ENCODE data around the gene PTPRJ. TPM values are rescaled to one million over a fixed set of nuclear protein-coding genes. Genes with fewer than 3 reads are reported as not detected.
A peak's percentile ranks its signal among the peaks of the same experiment; 100 is the strongest.

The PTPRJ gene
- total RNA-seq, 2 experiments from 2014 or later = 56.5 to 62.9 TPM

DNA sequence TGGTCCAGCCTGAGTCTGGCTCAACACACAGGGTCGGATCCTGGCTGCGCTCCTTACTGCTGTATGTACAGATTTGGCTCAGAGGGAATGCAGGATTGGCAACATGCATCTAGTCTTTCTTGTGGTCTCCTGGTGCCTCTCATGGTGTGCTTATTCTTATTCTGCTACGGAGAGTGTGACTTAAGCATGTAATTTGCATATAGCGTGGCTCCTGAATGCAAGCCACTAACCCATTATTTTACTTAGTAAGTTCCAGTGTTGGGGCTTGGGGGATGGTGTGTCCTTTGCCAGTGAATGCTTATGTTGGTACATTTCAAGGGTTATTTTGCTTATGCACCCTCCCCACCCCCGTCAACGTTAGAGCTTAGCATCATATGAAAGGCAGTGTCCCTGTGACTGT, 51.2 kb downstream of the PTPRJ start:
- POLR2A ChIA-PET = no interaction called here
- no peak overlapping the region for H3K4me3 Mint-ChIP-seq
- H3K27me3 Mint-ChIP-seq (ENCODE audit: low read depth) = no peaks in the 10 kb centered on the region
- ATAC-seq (no peak), DNase-seq (no peak)
- H3K9me3 Mint-ChIP-seq (ENCODE audit: insufficient read depth) = no peaks in the 10 kb centered on the region
- H3K36me3 Mint-ChIP-seq (ENCODE audit: low read depth) = peaks cover 56% of the 10 kb centered on the region
- H3K4me1 Mint-ChIP-seq (ENCODE audit: low read depth) = peaks cover 79% of the 10 kb centered on the region
- CTCF ChIA-PET = interaction anchor here (0.7 kb wide), 1 partner anchor 10 kb away, joined by 3 read pairs; no protein-coding TSS in a partner anchor
- no peak overlapping the region for H3K27ac Mint-ChIP-seq

DNA sequence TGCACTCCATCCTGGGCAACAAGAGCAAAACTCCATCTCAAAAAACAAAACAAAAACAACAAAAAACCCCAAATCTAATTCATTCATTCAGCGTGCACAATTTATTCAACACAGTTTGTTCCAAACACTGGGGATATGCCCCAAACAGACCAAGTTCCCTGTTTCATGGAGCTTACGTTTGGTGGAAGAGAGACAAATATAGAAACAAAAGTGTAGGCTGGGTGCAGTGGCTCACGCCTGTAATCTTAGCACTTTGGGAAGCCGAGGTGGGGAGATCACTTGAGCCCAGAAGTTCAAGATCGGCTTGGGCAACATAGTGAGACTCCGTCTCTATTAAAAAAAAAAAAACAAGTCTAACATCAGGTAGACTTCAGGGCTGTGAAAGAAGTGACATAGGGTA, 52.4 kb downstream of the PTPRJ start:
- ATAC-seq (no peak), DNase-seq (no peak)
- POLR2A ChIA-PET = interaction anchor here (0.7 to 1.5 kb wide), 2 partner anchors 9 to 11 kb away, joined by 3 to 4 read pairs; no protein-coding TSS in a partner anchor
- peaks cover 82% of the 10 kb centered on the region for H3K4me1 Mint-ChIP-seq (ENCODE audit: low read depth)
- no peaks in the 10 kb centered on the region for H3K27me3 Mint-ChIP-seq (ENCODE audit: low read depth)
- no peak overlapping the region for H3K27ac Mint-ChIP-seq
- no peak overlapping the region for H3K4me3 Mint-ChIP-seq
- peaks cover 60% of the 10 kb centered on the region for H3K36me3 Mint-ChIP-seq (ENCODE audit: low read depth)
- CTCF ChIA-PET = interaction anchor here (1.2 to 1.9 kb wide), 2 partner anchors 10 to 98 kb away, joined by 5 to 6 read pairs; no protein-coding TSS in a partner anchor
- H3K9me3 Mint-ChIP-seq (ENCODE audit: insufficient read depth) = no peaks in the 10 kb centered on the region

DNA sequence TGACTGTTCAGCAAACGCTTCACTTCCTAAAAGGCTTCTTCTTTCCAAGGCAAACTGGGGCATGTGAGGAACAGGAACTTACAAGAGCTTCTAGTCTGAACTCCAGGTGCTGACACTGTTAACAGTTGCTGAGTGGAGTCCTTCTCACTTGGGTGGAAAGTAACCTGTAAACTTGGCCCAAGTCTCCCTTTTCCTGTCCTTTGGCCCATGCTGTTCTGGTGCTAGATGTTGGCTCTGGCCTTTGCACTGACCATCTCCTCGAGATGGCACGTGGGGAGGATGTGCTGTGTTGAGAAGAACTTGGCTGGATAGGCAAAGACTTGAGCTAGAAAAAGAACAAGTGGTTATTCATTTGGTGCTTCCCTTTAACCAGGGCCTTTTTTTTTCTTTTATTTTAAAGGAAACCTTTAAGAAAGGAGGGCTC, 53.6 kb downstream of the PTPRJ start:
- peak overlapping the region; percentile 40 for H3K27ac Mint-ChIP-seq
- H3K9me3 Mint-ChIP-seq (ENCODE audit: insufficient read depth) = no peaks in the 10 kb centered on the region
- H3K4me1 Mint-ChIP-seq (ENCODE audit: low read depth) = peaks cover 73% of the 10 kb centered on the region
- H3K27me3 Mint-ChIP-seq (ENCODE audit: low read depth) = no peaks in the 10 kb centered on the region
- no peak overlapping the region for H3K4me3 Mint-ChIP-seq
- ATAC-seq (no peak), DNase-seq (no peak)
- H3K36me3 Mint-ChIP-seq (ENCODE audit: low read depth) = peaks cover 56% of the 10 kb centered on the region
- ChIA-PET CTCF (interaction anchor here (1.2 to 1.9 kb wide), 4 partner anchors 9 to 99 kb away, joined by 5 to 9 read pairs (median 6); no protein-coding TSS in a partner anchor), POLR2A (interaction anchor here (1.5 to 2.2 kb wide), 2 partner anchors 9 to 22 kb away, joined by 4 to 13 read pairs; no protein-coding TSS in a partner anchor)

- DNase-seq = no peak
- peak; percentile 45 for ATAC-seq
- CTCF ChIA-PET = interaction anchor here (1.0 to 1.9 kb wide), 3 partner anchors 11 to 74 kb away, joined by 4 to 9 read pairs (median 6); no protein-coding TSS in a partner anchor
- Mint-ChIP-seq H3K27ac (peak overlapping the region; percentile 50), H3K4me1 (ENCODE audit: low read depth) (peaks cover 66% of the 10 kb centered on the region), H3K9me3 (ENCODE audit: insufficient read depth) (no peaks in the 10 kb centered on the region), H3K36me3 (ENCODE audit: low read depth) (peaks cover 50% of the 10 kb centered on the region), H3K27me3 (ENCODE audit: low read depth) (no peaks in the 10 kb centered on the region), H3K4me3 (no peak overlapping the region)
- POLR2A ChIA-PET = interaction anchor here (1.0 to 2.2 kb wide), 2 partner anchors 16 to 20 kb away, joined by 3 to 13 read pairs; no protein-coding TSS in a partner anchor
Measured at GRCh38 chr11:48034926-48035871, 54.8 kb downstream of the PTPRJ start.

GRCh38 chr11:48036011-48036410, 55.7 kb downstream of the PTPRJ start:
- CTCF ChIA-PET = interaction anchor here (1.0 to 1.9 kb wide), 2 partner anchors 10 to 51 kb away, joined by 4 to 6 read pairs; no protein-coding TSS in a partner anchor
- peak overlapping the region; percentile 23 for H3K27ac Mint-ChIP-seq

DNA sequence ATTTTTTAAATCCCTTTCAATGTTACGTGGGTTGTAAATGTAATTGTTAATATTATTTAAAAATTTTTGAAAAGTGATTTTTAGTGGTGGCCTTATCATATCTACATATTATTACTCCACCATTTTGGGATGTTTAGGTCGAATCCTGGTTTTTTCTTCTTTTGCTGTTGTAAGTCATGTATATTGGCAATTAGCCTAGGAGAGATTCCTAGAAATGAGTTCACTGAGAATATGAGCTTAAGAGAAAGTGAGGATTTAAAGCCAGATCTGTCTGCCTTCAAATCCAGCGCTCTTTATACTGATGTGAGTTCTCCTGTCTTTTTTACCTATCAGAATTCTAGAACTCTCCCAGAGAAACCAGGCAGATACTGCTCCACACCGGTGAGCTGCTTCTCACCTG, 56.1 kb downstream of the PTPRJ start:
- H3K4me1 Mint-ChIP-seq (ENCODE audit: low read depth) = peaks cover 64% of the 10 kb centered on the region
- no peak overlapping the region for H3K4me3 Mint-ChIP-seq
- DNase-seq = no peak
- H3K9me3 Mint-ChIP-seq (ENCODE audit: insufficient read depth) = no peaks in the 10 kb centered on the region
- CTCF ChIA-PET = interaction anchor here (1.9 kb wide), 1 partner anchor 9 kb away, joined by 6 read pairs; no protein-coding TSS in a partner anchor
- peak overlapping the region; percentile 8 for H3K27ac Mint-ChIP-seq
- H3K27me3 Mint-ChIP-seq (ENCODE audit: low read depth) = no peaks in the 10 kb centered on the region
- no peak for ATAC-seq
- POLR2A ChIA-PET = no interaction called here
- peaks cover 53% of the 10 kb centered on the region for H3K36me3 Mint-ChIP-seq (ENCODE audit: low read depth)

More at GRCh38 chr11:48036011-48036410, 55.7 kb downstream of the PTPRJ start:
- no peak for ATAC-seq
- DNase-seq = no peak
- POLR2A ChIA-PET = interaction anchor here (1.0 kb wide), 1 partner anchor 16 kb away, joined by 3 read pairs; no protein-coding TSS in a partner anchor
- Mint-ChIP-seq H3K9me3 (ENCODE audit: insufficient read depth) (no peaks in the 10 kb centered on the region), H3K4me1 (ENCODE audit: low read depth) (peaks cover 66% of the 10 kb centered on the region), H3K4me3 (no peak overlapping the region), H3K27me3 (ENCODE audit: low read depth) (no peaks in the 10 kb centered on the region), H3K36me3 (ENCODE audit: low read depth) (peaks cover 54% of the 10 kb centered on the region)

DNA sequence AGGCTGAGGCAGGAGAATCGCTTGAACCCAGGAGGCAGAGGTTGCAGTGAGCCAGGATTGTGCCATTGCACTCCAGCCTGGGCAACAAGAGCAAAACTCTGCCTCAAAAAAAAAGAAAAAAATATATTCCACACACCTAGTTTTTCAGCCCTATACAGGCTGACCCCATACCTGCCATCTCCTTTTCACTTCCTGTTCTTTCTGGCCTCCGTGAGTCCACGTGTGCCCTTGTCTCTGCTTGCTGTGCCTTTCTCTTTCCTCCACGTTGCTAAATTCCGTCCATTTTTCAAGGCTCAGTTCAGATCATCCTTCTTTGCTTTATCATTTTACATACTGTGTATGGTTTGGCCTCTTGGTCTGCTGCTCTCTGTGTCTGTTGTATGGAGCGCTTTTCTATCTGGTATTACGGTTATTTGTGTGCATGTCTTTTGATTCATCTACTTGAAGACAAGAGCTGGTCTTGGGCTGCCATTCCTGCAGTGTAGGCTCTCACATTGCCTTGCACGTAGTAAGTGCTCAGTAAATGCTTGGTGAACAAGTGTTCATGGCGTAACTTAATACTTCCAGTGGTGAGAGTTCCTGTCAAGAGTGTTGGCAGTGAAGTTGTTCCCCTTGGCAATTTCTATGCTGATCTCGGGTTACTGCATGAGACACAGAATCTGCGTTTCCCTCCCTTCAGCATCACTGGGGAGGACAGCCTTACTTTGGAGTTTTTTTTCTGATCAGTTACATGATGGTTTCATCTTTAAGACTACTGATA, 57.5 kb downstream of the PTPRJ start:
- Mint-ChIP-seq H3K4me3 (no peak overlapping the region), H3K9me3 (ENCODE audit: insufficient read depth) (no peaks in the 10 kb centered on the region), H3K27ac (no peak overlapping the region), H3K36me3 (ENCODE audit: low read depth) (peaks cover 45% of the 10 kb centered on the region), H3K27me3 (ENCODE audit: low read depth) (no peaks in the 10 kb centered on the region), H3K4me1 (ENCODE audit: low read depth) (peaks cover 61% of the 10 kb centered on the region)
- no peak for ATAC-seq
- ChIA-PET CTCF (interaction anchor here (0.6 kb wide), 1 partner anchor 45 kb away, joined by 3 read pairs; no protein-coding TSS in a partner anchor), POLR2A (no interaction called here)
- DNase-seq = no peak

DNA sequence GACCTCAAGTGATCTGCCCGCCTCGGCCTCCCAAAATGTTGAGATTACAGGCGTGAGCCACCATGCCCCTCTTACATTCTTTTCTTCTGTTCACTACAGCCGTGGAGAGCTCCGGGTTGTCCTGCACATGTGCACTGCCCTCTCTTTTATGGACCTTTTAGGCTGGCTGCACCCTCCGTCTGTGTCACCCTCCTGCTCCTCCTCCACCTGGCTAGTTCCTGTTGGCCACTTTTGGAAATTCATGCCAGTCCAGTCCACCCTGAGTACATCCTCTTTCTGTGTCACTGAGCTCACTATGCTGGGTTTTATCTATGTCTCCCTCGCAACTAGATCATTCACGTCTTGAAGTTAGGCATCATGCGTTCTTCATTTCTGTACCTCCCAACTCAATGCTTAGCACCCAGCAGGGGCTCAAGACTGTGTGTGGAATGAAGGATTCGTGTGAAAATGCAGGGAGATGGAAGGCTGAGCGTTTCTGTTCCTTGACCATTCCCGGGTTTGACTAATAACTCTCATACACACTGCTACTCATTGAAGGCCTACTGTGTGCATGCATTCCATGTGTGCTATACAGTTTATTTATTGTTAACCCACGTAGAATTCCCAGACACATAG, 60.6 kb downstream of the PTPRJ start:
- DNase-seq (no peak), ATAC-seq (no peak)
- Mint-ChIP-seq H3K27me3 (ENCODE audit: low read depth) (no peaks in the 10 kb centered on the region), H3K9me3 (ENCODE audit: insufficient read depth) (no peaks in the 10 kb centered on the region), H3K4me3 (no peak overlapping the region), H3K27ac (no peak overlapping the region), H3K36me3 (ENCODE audit: low read depth) (peaks cover 40% of the 10 kb centered on the region), H3K4me1 (ENCODE audit: low read depth) (peaks cover 63% of the 10 kb centered on the region)
- ChIA-PET POLR2A (no interaction called here), CTCF (interaction anchor here (1.6 kb wide), 1 partner anchor 9 kb away, joined by 3 read pairs; no protein-coding TSS in a partner anchor)

DNA sequence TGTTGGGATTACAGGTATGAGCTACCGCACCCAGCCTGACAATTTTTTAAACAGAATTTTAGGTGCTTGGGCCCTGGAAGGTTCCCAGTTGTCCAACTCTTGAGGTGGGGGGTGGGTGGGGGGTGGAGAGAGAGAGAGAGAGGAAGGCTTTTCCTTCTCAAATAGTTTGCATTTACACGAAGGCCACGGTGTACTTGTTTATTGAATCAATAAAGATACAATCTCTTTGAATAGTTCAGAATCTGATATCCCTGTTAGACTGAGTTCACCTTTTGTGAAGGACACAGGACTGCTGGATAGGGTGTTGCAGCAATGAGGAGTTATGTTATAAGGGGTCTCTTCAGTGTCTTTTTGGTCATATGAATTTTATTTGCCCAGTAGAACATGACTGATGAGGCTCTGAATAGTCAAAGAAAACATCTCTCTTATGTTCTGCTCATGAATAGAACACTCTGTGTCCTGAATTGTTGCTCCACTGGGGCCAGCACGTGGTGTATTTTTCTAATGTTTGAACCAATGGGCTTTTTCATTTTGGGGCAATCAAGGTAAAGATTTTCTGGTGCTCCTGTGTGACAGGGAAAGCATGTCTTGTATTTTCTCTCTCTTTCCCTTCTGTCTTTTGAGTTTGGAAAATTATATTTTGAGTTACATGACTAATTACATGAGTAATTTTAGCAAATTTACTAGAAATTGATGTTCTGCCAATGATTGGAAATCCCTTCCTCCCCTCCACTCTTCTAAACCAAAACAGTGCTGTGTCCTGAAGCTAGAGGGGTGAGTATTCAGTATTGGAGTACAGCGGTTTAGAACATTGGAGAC, 61.7 kb downstream of the PTPRJ start:
- Mint-ChIP-seq H3K36me3 (ENCODE audit: low read depth) (peaks cover 37% of the 10 kb centered on the region), H3K4me3 (no peak overlapping the region), H3K4me1 (ENCODE audit: low read depth) (peaks cover 61% of the 10 kb centered on the region), H3K9me3 (ENCODE audit: insufficient read depth) (no peaks in the 10 kb centered on the region), H3K27me3 (ENCODE audit: low read depth) (no peaks in the 10 kb centered on the region), H3K27ac (peak overlapping the region; percentile 69)
- ATAC-seq (no peak), DNase-seq (no peak)
- ChIA-PET CTCF (interaction anchor here (0.9 to 2.8 kb wide), 7 partner anchors 9 to 108 kb away, joined by 3 to 12 read pairs (median 5); no protein-coding TSS in a partner anchor), POLR2A (interaction anchor here (1.1 to 2.3 kb wide), 2 partner anchors 9 to 40 kb away, joined by 3 to 7 read pairs; no protein-coding TSS in a partner anchor)

Measured in activated CD8-positive, alpha-beta T cell treated with anti-CD3 and anti-CD28 coated beads, Interleukin-2, amount 10 ng/mL, durations not matched to agents 7 days and 5 days (primary cell).